ENCODE data around the gene NDEL1.

NDEL1 gene

GRCh38 chr17:8514801-8515200 lies 79.1 kb downstream of the NDEL1 start:
- no peaks in the 10 kb centered on the region for H3K9me3 ChIP-seq (ENCODE audit: low read length)
- H3K4me1 ChIP-seq (ENCODE audit: insufficient read depth, low read length, severe bottlenecking): no peaks in the 10 kb centered on the region
- H4K20me1 ChIP-seq (ENCODE audit: insufficient read depth, low read length): no peaks in the 10 kb centered on the region
- no peaks in the 10 kb centered on the region for H3K79me2 ChIP-seq (ENCODE audit: insufficient read depth, low read length)
- no peak overlapping the region for H3K4me2 ChIP-seq (ENCODE audit: low read length)
- no peaks in the 10 kb centered on the region for H3F3A ChIP-seq (ENCODE audit: insufficient read depth, low read length)
- TF ChIP-seq, protein P1, sequence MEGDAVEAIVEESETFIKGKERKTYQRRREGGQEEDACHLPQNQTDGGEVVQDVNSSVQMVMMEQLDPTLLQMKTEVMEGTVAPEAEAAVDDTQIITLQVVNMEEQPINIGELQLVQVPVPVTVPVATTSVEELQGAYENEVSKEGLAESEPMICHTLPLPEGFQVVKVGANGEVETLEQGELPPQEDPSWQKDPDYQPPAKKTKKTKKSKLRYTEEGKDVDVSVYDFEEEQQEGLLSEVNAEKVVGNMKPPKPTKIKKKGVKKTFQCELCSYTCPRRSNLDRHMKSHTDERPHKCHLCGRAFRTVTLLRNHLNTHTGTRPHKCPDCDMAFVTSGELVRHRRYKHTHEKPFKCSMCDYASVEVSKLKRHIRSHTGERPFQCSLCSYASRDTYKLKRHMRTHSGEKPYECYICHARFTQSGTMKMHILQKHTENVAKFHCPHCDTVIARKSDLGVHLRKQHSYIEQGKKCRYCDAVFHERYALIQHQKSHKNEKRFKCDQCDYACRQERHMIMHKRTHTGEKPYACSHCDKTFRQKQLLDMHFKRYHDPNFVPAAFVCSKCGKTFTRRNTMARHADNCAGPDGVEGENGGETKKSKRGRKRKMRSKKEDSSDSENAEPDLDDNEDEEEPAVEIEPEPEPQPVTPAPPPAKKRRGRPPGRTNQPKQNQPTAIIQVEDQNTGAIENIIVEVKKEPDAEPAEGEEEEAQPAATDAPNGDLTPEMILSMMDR (IDR thresholded peaks at IDR 0.05; ENCODE audit: low read length): no peak
- TF ChIP-seq EZH2 (IDR thresholded peaks at IDR 0.05; ENCODE audit: borderline replicate concordance, low read length): no peak
- no peak overlapping the region for H3K9ac ChIP-seq (ENCODE audit: low read length)
- no peak overlapping the region for H3K4me3 ChIP-seq (ENCODE audit: low read depth, low read length, poor library complexity, severe bottlenecking)
- no peaks in the 10 kb centered on the region for H3K27me3 ChIP-seq (ENCODE audit: insufficient read depth, low read length)
- H2AFZ ChIP-seq (ENCODE audit: low read length): no peak overlapping the region
- no peak overlapping the region for H3K27ac ChIP-seq (ENCODE audit: low read depth, low read length, poor library complexity, severe bottlenecking)
- no peaks in the 10 kb centered on the region for H3K9me2 ChIP-seq (ENCODE audit: low read depth, low read length)
- H3K36me3 ChIP-seq (ENCODE audit: insufficient read depth, low read length): peaks cover 37% of the 10 kb centered on the region
